Right lung (tissue), 5 donors: Measurements from ENCODE around the gene HMGXB3. TPM values are rescaled to one million over a fixed set of nuclear protein-coding genes. Genes with fewer than 3 reads are reported as not detected.

Experiments
- DNase-seq, 2 donors: peaks; one replicate each; pipeline ENCODE4 v3.0.0-alpha.2; 2013
- polyA plus RNA-seq, 5 donors: library from polyadenylated mRNA; unstranded; fragments of 120-200 nt; gene quantifications; one replicate each; pipeline versions ENCODE4 v1.2.1 to v1.2.3, GENCODE V29; 2013; ENCODE audit warnings: inconsistent platforms in 1 of 5, low replicate concordance in 1 of 5; ENCODE audit not compliant: insufficient read length in 5 of 5, insufficient read depth in 1 of 5

HMGXB3 gene
- polyA plus RNA-seq, 5 donors: 32.9 to 47.0 (median 40.3) TPM

DNA sequence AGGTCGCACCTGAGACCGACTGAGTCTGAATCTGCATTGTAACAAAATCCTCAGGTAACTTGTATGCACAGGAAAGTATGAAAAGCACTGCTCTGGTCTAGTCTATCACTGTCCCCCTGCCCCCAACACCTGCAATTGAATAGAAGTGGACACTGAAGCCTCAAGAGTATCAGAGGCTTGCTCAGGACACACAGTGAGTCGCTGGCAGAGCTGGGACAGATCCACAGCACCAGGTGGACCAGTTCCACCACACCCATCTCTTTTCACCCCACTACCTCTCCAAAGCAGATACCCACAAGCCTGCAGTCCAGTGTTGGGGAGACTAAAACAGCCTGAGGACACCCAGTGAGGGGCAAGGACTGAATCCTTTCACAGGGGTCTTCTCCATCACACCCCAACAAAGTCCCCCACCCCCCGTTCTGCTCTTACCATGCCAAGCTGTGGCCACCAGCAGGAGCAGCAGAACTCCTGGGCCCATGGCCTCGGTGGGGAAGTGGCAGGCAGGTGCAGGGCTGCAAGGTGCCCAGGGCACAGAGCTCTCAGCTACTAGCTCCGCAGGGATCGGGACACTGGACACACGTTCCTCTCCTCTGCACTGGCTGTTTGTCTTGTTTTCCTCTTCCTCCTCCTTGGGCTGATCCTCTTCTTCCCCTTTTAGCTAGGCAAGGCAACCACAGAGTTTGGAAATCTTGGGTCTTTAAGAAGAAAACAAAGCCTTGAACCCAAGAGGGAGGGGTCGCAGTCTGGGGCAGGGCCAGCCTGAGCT, 85.6 kb downstream of the HMGXB3 start, which contains the start of gene CSF1R:
CSF1R (minus strand) TSS at position 605 of the 766 bp plus-strand sequence; CDS start at position 478, 127 bp downstream.
- no peak for DNase-seq

DNA sequence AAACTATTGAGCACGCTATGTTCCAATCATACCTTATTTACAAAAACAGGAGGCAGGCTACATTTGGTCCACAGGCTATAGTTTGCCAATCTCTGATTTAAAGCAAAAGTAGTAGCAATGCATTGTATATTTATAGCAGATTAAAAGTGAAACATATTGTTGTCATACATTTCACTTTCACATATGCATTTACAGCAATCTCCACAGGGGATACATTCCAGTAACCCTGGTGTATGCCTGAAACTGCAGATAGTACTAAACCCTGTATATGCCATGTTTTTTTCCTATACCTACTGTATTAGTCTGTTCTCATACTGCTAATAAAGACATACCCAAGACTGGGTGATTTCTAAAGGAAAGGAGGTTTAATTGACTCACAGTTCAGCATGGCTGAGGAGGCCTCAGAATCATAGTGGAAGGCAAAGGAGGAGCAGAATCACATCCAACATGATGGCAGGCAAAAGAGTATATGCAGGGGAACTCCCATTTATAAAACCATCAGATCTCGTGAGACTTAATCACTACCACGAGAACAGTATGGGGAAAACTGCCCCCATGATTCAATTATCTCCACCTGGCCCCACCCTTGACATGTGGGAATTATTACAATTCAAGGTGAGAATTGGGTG, 91.7 kb downstream of the HMGXB3 start:
- no peak for DNase-seq

DNA sequence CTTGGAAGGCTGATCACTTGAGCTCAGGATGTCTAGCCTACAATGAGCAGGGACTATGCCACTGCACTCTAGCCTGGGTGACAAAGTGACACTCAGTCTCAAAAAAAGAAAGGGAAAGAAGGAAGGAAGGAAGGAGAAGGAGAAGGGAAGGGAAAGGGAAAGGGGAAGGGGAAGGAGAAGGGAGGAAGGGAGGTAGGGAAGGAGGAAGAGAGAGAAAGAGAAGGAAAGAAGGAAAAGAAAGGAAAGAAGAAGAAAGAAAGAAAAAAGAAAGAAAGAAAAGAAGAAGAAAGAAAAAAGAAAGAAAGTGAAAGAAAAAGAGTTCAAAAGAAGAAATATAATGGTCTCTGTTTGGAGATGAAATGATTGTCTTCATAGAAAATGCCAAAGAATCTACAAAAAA, 96.6 kb downstream of the HMGXB3 start:
- no peak for DNase-seq

DNA sequence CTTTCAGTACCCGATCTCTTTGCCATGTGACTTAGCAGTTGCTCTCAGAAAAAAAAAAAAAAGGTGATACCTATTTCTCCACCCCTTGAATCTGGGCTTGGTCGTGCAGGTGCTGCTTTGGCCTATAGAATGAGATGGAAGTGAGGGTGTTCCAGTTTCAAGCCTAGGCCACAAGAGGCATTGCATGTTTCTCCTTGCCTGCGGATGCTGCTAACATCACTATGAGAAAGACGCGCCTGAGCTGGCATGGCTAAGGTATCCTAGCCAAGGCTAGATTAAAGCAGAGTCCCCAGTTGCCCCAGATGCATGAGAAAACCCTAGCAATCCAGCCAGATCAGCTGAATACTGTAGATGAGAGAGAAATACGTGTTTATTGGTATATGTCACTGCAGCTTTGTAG, 100.5 kb downstream of the HMGXB3 start:
- no peak for DNase-seq

Other genes with a start within 250 kb of the HMGXB3 start
- gene PDE6A, start 55.9 kb upstream of the HMGXB3 start, polyA plus RNA-seq: under 1 TPM; 0.14 to 0.30 (median 0.20) TPM
- gene SLC26A2, start 40.0 kb upstream of the HMGXB3 start, polyA plus RNA-seq: 10 to 100 TPM; 13.4 to 26.0 (median 20.6) TPM
- 1 to 10 TPM; 3.8 to 5.2 (median 4.4) TPM for gene TIGD6, start 85 bp upstream of the HMGXB3 start, polyA plus RNA-seq
- gene CSF1R, start 85.8 kb downstream of the HMGXB3 start, polyA plus RNA-seq: 10 to 100 TPM; 21.7 to 24.9 (median 23.5) TPM
- 100 to 1,000 TPM; 174 to 216 (median 185) TPM for gene PDGFRB, start 155.1 kb downstream of the HMGXB3 start, polyA plus RNA-seq
- under 1 TPM; 0.13 to 0.66 (median 0.39) TPM for gene CDX1, start 166.0 kb downstream of the HMGXB3 start, polyA plus RNA-seq
- under 1 TPM in 2 of 5 donors, not detected in 3; 0.04 to 0.05 TPM for gene SLC6A7, start 189.3 kb downstream of the HMGXB3 start, polyA plus RNA-seq